GM12864 (cell line): ENCODE data around the gene CAPNS2.

Experiments
- DNase-seq: peaks from one replicate; pipeline ENCODE4 v3.0.0-alpha.2; 2011; ENCODE audit warnings: low read depth
- H3K4me3 ChIP-seq: 2 replicates; pipeline ENCODE4 v1.5.1; 2011; ENCODE audit warnings: mild to moderate bottlenecking, low read depth, low read length, control low read depth
- TF ChIP-seq, protein P1 (sequence below): IDR thresholded peaks from 2 replicates; pipeline ENCODE4 v1.5.1; 2011; ENCODE audit warnings: low read depth, mild to moderate bottlenecking, moderate library complexity, low read length, control low read depth, inconsistent platforms; ENCODE audit errors: missing control alignments

The CAPNS2 gene

DNA sequence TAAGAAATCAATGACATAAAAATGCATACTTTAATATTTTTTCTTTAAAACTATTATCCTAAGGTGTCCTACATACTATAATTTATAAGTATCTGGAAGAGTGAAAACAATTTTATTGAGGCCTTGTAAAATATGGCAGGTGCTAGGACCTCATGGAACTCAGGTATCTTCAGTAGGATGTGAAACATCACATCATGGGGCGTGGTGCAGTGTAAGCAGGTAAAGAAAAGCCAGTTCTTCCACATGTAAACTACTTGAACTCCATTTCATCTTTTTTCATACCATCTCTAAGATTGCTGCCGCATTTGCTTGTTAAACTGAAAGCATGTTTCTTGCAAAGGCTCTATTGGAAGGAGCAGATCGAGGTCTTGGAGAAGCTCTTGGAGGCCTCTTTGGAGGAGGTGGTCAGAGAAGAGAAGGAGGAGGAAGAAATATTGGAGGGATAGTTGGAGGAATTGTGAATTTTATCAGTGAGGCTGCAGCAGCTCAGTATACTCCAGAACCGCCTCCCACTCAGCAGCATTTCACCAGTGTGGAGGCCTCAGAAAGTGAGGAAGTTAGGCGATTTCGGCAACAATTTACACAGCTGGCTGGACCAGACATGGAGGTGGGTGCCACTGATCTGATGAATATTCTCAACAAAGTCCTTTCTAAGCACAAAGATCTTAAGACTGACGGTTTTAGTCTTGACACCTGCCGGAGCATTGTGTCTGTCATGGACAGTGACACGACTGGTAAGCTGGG is at the start of gene CAPNS2:
Gene CAPNS2, plus strand, starts transcription at position 253 of the 744 bp plus-strand sequence. Its CDS starts 73 bp downstream, at position 326.
- no peak for DNase-seq
- TF ChIP-seq, protein P1, sequence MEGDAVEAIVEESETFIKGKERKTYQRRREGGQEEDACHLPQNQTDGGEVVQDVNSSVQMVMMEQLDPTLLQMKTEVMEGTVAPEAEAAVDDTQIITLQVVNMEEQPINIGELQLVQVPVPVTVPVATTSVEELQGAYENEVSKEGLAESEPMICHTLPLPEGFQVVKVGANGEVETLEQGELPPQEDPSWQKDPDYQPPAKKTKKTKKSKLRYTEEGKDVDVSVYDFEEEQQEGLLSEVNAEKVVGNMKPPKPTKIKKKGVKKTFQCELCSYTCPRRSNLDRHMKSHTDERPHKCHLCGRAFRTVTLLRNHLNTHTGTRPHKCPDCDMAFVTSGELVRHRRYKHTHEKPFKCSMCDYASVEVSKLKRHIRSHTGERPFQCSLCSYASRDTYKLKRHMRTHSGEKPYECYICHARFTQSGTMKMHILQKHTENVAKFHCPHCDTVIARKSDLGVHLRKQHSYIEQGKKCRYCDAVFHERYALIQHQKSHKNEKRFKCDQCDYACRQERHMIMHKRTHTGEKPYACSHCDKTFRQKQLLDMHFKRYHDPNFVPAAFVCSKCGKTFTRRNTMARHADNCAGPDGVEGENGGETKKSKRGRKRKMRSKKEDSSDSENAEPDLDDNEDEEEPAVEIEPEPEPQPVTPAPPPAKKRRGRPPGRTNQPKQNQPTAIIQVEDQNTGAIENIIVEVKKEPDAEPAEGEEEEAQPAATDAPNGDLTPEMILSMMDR = no peak
- H3K4me3 ChIP-seq = no peak within 1 kb of the TSS

DNA sequence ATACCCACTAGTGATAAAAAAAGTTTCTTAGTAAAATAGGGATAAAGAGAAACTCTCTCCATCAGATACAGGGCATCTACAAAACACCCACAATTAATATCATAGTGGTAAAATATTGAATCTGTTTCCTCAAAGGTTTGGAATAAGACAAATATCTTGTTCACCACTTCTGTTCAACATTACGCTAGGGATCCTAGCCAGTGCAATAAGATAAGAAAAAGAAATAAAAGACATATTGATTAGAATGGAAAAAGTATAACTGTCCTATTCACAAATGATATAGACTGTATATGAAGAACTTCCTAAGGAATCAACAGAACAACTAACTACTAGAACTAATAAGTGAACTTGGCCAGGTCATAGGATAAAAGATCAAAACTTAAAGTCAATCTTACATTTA is 44.7 kb upstream of the CAPNS2 start:
- TF ChIP-seq, protein P1 = no peak
- no peak for DNase-seq
- no peak overlapping the region for H3K4me3 ChIP-seq

DNA sequence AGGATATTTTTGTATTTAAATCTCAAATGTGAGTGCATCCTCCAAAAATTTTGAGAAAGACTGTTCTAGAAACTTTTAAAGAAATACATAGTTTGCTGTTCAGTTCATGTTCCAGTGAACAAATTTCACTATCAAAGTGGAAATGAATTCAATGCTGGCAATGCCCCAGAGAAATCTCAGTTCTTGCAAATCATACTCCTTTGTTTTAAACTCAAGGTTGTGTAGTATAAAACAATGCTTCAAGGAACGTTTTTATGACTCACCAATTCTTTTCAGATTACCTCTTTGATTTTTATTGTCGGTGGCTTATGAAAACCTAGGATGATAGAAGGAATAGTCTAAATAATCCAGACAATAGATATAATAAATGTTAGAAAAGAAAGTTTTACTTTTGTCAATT is 40.0 kb upstream of the CAPNS2 start:
- no peak for DNase-seq
- H3K4me3 ChIP-seq = no peak overlapping the region
- TF ChIP-seq, protein P1 = no peak

DNA sequence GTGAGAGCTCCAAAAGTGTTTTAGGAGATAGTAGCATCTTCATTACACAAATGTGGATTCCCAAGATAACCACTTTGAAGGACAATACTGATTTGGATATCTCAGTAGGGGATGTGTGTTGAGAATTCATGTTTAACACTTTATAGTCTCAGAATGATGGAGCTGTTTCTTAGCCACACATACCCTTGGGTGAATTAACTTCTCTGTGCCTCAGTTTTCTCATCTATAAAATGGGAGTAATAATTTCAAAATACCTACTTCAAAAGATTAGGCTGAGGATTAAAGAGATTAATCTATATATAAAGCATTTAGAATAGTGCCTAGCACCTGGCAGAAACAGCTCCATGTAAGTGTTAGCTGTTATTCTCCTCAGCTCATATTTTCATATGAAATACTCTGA is 38.6 kb upstream of the CAPNS2 start:
- TF ChIP-seq, protein P1 = no peak
- DNase-seq = no peak
- H3K4me3 ChIP-seq = no peak overlapping the region

DNA sequence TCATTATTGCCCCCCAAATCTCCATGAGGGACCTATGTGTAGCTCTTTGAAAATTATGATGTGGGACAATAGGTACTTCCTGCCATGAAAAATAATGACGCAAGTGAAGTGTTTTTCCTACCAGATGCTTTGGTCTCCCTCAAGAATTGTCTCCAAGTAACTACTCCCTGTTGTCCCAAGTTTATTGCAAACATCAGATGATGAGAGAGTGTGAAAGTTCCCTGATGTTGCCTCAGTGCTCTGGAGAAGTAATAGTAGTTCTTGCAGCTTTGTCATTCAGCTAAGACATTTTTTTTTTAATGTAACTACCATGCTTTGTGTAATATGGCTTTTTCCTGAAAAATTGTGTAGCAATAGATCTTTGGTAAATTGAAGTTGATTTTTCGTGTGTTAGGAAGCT is 37.5 kb upstream of the CAPNS2 start:
- DNase-seq = no peak
- TF ChIP-seq, protein P1 = no peak
- H3K4me3 ChIP-seq = no peak overlapping the region

DNA sequence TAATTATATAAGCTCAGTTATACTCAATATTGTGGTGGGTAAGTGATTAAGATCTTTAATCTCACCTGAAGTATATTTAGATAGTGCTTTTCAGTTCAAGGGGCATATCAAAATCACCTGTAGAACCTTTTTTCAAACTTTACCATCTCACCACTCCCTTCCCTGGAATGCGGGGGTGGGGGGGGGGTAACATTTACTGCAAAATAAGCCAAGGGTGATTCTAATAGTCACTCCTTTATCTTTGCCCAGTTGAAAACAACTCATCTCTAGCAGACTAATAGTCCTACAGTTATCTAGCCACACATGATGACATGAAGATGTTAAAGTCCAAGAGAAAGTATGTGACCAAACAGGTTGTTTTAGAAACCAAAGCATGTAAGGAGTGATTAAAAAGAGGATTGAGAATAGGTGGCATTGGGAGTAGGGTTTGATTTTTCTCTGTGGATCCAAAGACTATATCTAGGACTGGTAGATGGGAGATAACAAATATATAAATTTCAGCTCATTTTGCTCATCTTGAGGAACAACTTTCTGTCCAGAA is 36.1 kb upstream of the CAPNS2 start:
- H3K4me3 ChIP-seq = no peak overlapping the region
- no peak for DNase-seq
- TF ChIP-seq, protein P1 = no peak

DNA sequence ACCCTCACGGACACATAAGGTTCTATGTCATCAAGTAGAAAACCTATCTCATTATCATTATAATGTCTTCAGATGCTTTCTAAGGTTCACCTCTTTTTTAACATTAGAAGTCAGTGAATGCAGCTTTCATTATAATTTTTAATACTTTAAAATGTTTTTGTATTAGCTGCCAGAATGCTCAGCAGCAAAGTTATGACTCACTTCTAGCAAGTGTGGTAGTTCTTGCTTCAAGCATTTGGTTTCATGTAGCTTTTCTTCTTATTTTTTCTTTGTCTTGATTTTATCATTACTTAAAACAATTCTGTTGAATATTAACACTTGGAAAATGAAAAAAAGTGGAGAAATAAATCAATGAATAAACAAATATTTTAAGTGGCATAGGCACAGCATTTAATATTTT is 34.3 kb upstream of the CAPNS2 start:
- TF ChIP-seq, protein P1 = no peak
- DNase-seq = no peak
- H3K4me3 ChIP-seq = no peak overlapping the region
